ENCODE results near the gene FTSJ1. TPM values are rescaled to one million over a fixed set of nuclear protein-coding genes. Genes with fewer than 3 reads are reported as not detected.

The FTSJ1 gene
- total RNA-seq, 1 experiment from 2014 or later: 85.5 TPM

- H3K4me3 ChIP-seq (ENCODE audit: insufficient read depth, low read depth, low read length): no peak overlapping the region
- H3K27me3 ChIP-seq (ENCODE audit: control insufficient read depth, insufficient read depth, low read length): no peaks in the 10 kb centered on the region
- H3K36me3 ChIP-seq (replicated peaks; ENCODE audit: control insufficient read depth, insufficient read depth, low read length): no peaks in the 10 kb centered on the region
- DNase-seq: no peak
Observed at GRCh38 chrX:48497871-48498270, 21.9 kb downstream of the FTSJ1 start.

- DNase-seq: no peak
- Histone ChIP-seq H3K27me3 (ENCODE audit: control insufficient read depth, insufficient read depth, low read length) (no peaks in the 10 kb centered on the region), H3K36me3 (replicated peaks; ENCODE audit: control insufficient read depth, insufficient read depth, low read length) (no peaks in the 10 kb centered on the region), H3K4me3 (ENCODE audit: insufficient read depth, low read depth, low read length) (no peak overlapping the region)
Observed at GRCh38 chrX:48498374-48498809, 22.4 kb downstream of the FTSJ1 start.

GRCh38 chrX:48504261-48504660 is 28.3 kb downstream of the FTSJ1 start:
- Histone ChIP-seq H3K27me3 (ENCODE audit: control insufficient read depth, insufficient read depth, low read length) (no peaks in the 10 kb centered on the region), H3K36me3 (replicated peaks; ENCODE audit: control insufficient read depth, insufficient read depth, low read length) (no peaks in the 10 kb centered on the region), H3K4me3 (ENCODE audit: insufficient read depth, low read depth, low read length) (no peak overlapping the region)
- no peak for DNase-seq

- no peaks in the 10 kb centered on the region for H3K36me3 ChIP-seq (replicated peaks; ENCODE audit: control insufficient read depth, insufficient read depth, low read length)
- H3K27me3 ChIP-seq (ENCODE audit: control insufficient read depth, insufficient read depth, low read length): no peaks in the 10 kb centered on the region; the same call in 1 of the 2 replicates
- no peak overlapping the region for H3K4me3 ChIP-seq (ENCODE audit: insufficient read depth, low read depth, low read length)
- no peak for DNase-seq
Observed at GRCh38 chrX:48505481-48505880, 29.5 kb downstream of the FTSJ1 start.

GRCh38 chrX:48507246-48507645 is 31.2 kb downstream of the FTSJ1 start:
- no peak overlapping the region for H3K4me3 ChIP-seq (ENCODE audit: insufficient read depth, low read depth, low read length)
- no peaks in the 10 kb centered on the region for H3K36me3 ChIP-seq (replicated peaks; ENCODE audit: control insufficient read depth, insufficient read depth, low read length)
- DNase-seq: no peak

GRCh38 chrX:48508400-48509244 is 32.6 kb downstream of the FTSJ1 start, which contains the start of gene PORCN:
Gene PORCN, plus strand, starts transcription at chrX:48508992. Its CDS starts 829 bp downstream, at chrX:48509821.
- no peaks in the 10 kb centered on the region; the same call in 1 of the 2 replicates for H3K27me3 ChIP-seq (ENCODE audit: control insufficient read depth, insufficient read depth, low read length)
- DNase-seq: peak; percentile 96
- peak within 1 kb of the TSS; percentile 70 for H3K4me3 ChIP-seq (ENCODE audit: insufficient read depth, low read depth, low read length)
- H3K36me3 ChIP-seq (replicated peaks; ENCODE audit: control insufficient read depth, insufficient read depth, low read length): no peaks in the 10 kb centered on the region

More at GRCh38 chrX:48507246-48507645, 31.2 kb downstream of the FTSJ1 start:
- no peaks in the 10 kb centered on the region; the same call in 1 of the 2 replicates for H3K27me3 ChIP-seq (ENCODE audit: control insufficient read depth, insufficient read depth, low read length)

- H3K27me3 ChIP-seq (ENCODE audit: control insufficient read depth, insufficient read depth, low read length): no peaks in the 10 kb centered on the region; the same call in 1 of the 2 replicates
- H3K4me3 ChIP-seq (ENCODE audit: insufficient read depth, low read depth, low read length): peak overlapping the region; percentile 67
- H3K36me3 ChIP-seq (replicated peaks; ENCODE audit: control insufficient read depth, insufficient read depth, low read length): no peaks in the 10 kb centered on the region
- DNase-seq: no peak
Observed at GRCh38 chrX:48509245-48509590, 33.2 kb downstream of the FTSJ1 start.

GRCh38 chrX:48509619-48510018 is 33.6 kb downstream of the FTSJ1 start:
- no peak for DNase-seq
- Histone ChIP-seq H3K27me3 (ENCODE audit: control insufficient read depth, insufficient read depth, low read length) (no peaks in the 10 kb centered on the region; the same call in 1 of the 2 replicates), H3K36me3 (replicated peaks; ENCODE audit: control insufficient read depth, insufficient read depth, low read length) (no peaks in the 10 kb centered on the region), H3K4me3 (ENCODE audit: insufficient read depth, low read depth, low read length) (peak overlapping the region; percentile 67)

GRCh38 chrX:48511560-48511959 is 35.6 kb downstream of the FTSJ1 start:
- no peak overlapping the region for H3K4me3 ChIP-seq (ENCODE audit: insufficient read depth, low read depth, low read length)
- DNase-seq: peak; percentile 63
- no peaks in the 10 kb centered on the region; the same call in 1 of the 2 replicates for H3K27me3 ChIP-seq (ENCODE audit: control insufficient read depth, insufficient read depth, low read length)
- H3K36me3 ChIP-seq (replicated peaks; ENCODE audit: control insufficient read depth, insufficient read depth, low read length): no peaks in the 10 kb centered on the region

- no peaks in the 10 kb centered on the region; the same call in 1 of the 2 replicates for H3K27me3 ChIP-seq (ENCODE audit: control insufficient read depth, insufficient read depth, low read length)
Observed at GRCh38 chrX:48512371-48512935, 36.5 kb downstream of the FTSJ1 start.

GRCh38 chrX:48513670-48514069 is 37.7 kb downstream of the FTSJ1 start:
- Histone ChIP-seq H3K27me3 (ENCODE audit: control insufficient read depth, insufficient read depth, low read length) (no peaks in the 10 kb centered on the region; the same call in 1 of the 2 replicates), H3K4me3 (ENCODE audit: insufficient read depth, low read depth, low read length) (no peak overlapping the region), H3K36me3 (replicated peaks; ENCODE audit: control insufficient read depth, insufficient read depth, low read length) (no peaks in the 10 kb centered on the region)
- DNase-seq: no peak

More at GRCh38 chrX:48512371-48512935, 36.5 kb downstream of the FTSJ1 start:
- H3K4me3 ChIP-seq (ENCODE audit: insufficient read depth, low read depth, low read length): no peak overlapping the region
- no peak for DNase-seq
- no peaks in the 10 kb centered on the region for H3K36me3 ChIP-seq (replicated peaks; ENCODE audit: control insufficient read depth, insufficient read depth, low read length)

- DNase-seq: no peak
- Histone ChIP-seq H3K36me3 (replicated peaks; ENCODE audit: control insufficient read depth, insufficient read depth, low read length) (no peaks in the 10 kb centered on the region), H3K4me3 (ENCODE audit: insufficient read depth, low read depth, low read length) (no peak overlapping the region), H3K27me3 (ENCODE audit: control insufficient read depth, insufficient read depth, low read length) (no peaks in the 10 kb centered on the region; the same call in 1 of the 2 replicates)
Observed at GRCh38 chrX:48514126-48514806, 38.3 kb downstream of the FTSJ1 start.

- no peak for DNase-seq
- Histone ChIP-seq H3K4me3 (ENCODE audit: insufficient read depth, low read depth, low read length) (no peak overlapping the region), H3K36me3 (replicated peaks; ENCODE audit: control insufficient read depth, insufficient read depth, low read length) (no peaks in the 10 kb centered on the region), H3K27me3 (ENCODE audit: control insufficient read depth, insufficient read depth, low read length) (no peaks in the 10 kb centered on the region)
Observed at GRCh38 chrX:48514868-48515460, 39.0 kb downstream of the FTSJ1 start.

- no peaks in the 10 kb centered on the region for H3K36me3 ChIP-seq (replicated peaks; ENCODE audit: control insufficient read depth, insufficient read depth, low read length)
- no peak for DNase-seq
- H3K4me3 ChIP-seq (ENCODE audit: insufficient read depth, low read depth, low read length): no peak overlapping the region
- H3K27me3 ChIP-seq (ENCODE audit: control insufficient read depth, insufficient read depth, low read length): no peaks in the 10 kb centered on the region
Observed at GRCh38 chrX:48515842-48516241, 39.8 kb downstream of the FTSJ1 start.
